ENCODE data around the gene SRP68. TPM values are rescaled to one million over a fixed set of nuclear protein-coding genes. Genes with fewer than 3 reads are reported as not detected.
"Not testable (repeated sequence)": the region's sequence is repeated elsewhere in the genome, so short reads cannot be mapped to it uniquely, and the experiment has no call there.

SRP68 gene
- total RNA-seq, 1 experiment from 2014 or later: 106 TPM

DNA sequence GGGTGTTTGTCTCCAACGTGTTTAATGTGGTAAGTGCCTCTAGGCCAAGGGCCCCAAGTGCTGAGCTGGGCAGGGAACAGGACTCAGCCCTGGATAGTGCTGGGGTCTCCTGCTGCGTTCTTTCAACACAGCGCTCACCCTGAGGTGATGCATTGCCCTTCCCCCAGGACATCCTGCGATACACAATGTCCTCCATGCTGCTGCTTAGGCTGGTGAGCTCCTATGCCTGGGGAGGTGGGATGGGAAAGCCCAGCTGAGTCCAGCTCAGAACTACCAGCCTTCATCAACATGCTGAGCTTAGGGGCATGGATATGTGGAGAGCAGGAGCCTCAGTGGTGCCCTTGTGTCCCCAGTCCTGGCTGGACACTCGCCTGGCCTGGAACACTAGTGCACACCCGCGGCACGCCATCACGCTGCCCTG lies 7.2 kb upstream of the SRP68 start:
- H3K36me3 Mint-ChIP-seq (ENCODE audit: insufficient read depth, unreplicated experiment): peaks cover 11% of the 10 kb centered on the region
- intact Hi-C loops (cut with micrococcal nuclease): no loop called here
- POLR2A ChIA-PET: interaction anchor here (0.6 to 3.5 kb wide), 5 partner anchors 9 to 60 kb away, joined by 3 to 12 read pairs (median 3); no protein-coding TSS in a partner anchor
- no TSS peak for BruUV-seq (replicated peaks)
- H3K4me3 Mint-ChIP-seq (ENCODE audit: unreplicated experiment): no peak overlapping the region
- peaks cover 51% of the 10 kb centered on the region for H3K27me3 Mint-ChIP-seq (ENCODE audit: insufficient read depth, unreplicated experiment)
- TF ChIP-seq, protein P1, sequence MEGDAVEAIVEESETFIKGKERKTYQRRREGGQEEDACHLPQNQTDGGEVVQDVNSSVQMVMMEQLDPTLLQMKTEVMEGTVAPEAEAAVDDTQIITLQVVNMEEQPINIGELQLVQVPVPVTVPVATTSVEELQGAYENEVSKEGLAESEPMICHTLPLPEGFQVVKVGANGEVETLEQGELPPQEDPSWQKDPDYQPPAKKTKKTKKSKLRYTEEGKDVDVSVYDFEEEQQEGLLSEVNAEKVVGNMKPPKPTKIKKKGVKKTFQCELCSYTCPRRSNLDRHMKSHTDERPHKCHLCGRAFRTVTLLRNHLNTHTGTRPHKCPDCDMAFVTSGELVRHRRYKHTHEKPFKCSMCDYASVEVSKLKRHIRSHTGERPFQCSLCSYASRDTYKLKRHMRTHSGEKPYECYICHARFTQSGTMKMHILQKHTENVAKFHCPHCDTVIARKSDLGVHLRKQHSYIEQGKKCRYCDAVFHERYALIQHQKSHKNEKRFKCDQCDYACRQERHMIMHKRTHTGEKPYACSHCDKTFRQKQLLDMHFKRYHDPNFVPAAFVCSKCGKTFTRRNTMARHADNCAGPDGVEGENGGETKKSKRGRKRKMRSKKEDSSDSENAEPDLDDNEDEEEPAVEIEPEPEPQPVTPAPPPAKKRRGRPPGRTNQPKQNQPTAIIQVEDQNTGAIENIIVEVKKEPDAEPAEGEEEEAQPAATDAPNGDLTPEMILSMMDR (IDR thresholded peaks at IDR 0.05; ENCODE audit: unreplicated experiment): no peak
- H3K9me3 Mint-ChIP-seq (ENCODE audit: unreplicated experiment): no peaks in the 10 kb centered on the region
- DNase-seq (ENCODE audit: unreplicated experiment): no peak
- H3K27ac Mint-ChIP-seq (ENCODE audit: low read depth, unreplicated experiment): no peak overlapping the region
- peaks cover 4% of the 10 kb centered on the region for H3K4me1 Mint-ChIP-seq (ENCODE audit: insufficient read depth, unreplicated experiment)
- CTCF ChIA-PET: no interaction called here

DNA sequence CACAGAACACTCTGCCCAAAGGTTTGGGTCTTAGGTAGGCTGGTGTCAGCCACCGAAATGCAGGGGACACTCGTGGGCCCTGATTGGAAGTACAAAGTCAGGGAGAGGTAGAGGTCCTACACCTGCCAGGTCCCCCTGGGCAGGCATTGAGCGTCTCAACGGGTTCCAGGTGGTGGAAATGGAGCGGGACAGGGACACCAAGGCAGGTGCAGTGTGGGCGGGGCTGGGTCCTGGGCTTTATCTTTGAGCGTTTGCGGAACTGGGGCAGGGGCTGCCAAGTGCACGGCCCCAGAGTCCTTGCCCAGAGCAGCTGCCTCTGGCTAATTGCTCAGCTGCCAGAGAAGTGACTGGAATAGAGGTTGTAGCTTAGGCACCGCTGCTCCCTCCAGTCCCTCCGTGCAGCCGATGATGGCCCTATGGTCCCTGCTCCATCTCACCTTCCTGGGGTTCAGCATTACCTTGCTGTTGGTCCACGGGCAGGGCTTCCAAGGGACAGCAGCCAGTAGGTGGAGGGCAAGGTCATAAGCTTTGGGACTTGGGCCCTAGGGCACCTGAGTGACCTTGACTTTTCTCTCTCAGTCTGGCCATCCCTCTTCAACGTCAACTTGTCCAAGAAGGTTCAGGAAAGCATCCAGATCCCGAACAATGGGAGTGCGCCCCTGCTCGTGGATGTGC lies 6.7 kb upstream of the SRP68 start, which contains the start of gene ZACN:
TSS of gene ZACN (plus strand) at position 323 of the 675 bp plus-strand sequence. CDS start at position 406, 83 bp downstream.
- BruUV-seq (replicated peaks): no TSS peak
- TF ChIP-seq, protein P1 (IDR thresholded peaks at IDR 0.05; ENCODE audit: unreplicated experiment): no peak
- Mint-ChIP-seq H3K4me1 (ENCODE audit: insufficient read depth, unreplicated experiment) (peaks cover 4% of the 10 kb centered on the region), H3K9me3 (ENCODE audit: unreplicated experiment) (no peaks in the 10 kb centered on the region), H3K27me3 (ENCODE audit: insufficient read depth, unreplicated experiment) (peaks cover 54% of the 10 kb centered on the region), H3K4me3 (ENCODE audit: unreplicated experiment) (no peak within 1 kb of the TSS), H3K36me3 (ENCODE audit: insufficient read depth, unreplicated experiment) (peaks cover 6% of the 10 kb centered on the region), H3K27ac (ENCODE audit: low read depth, unreplicated experiment) (no peak within 1 kb of the TSS)
- CTCF ChIA-PET: no interaction called here
- no peak for DNase-seq (ENCODE audit: unreplicated experiment)
- intact Hi-C loops (cut with micrococcal nuclease): no loop called here
- POLR2A ChIA-PET: interaction anchor here (0.6 to 3.5 kb wide), 5 partner anchors 8 to 59 kb away, joined by 3 to 12 read pairs (median 3); no protein-coding TSS in a partner anchor

DNA sequence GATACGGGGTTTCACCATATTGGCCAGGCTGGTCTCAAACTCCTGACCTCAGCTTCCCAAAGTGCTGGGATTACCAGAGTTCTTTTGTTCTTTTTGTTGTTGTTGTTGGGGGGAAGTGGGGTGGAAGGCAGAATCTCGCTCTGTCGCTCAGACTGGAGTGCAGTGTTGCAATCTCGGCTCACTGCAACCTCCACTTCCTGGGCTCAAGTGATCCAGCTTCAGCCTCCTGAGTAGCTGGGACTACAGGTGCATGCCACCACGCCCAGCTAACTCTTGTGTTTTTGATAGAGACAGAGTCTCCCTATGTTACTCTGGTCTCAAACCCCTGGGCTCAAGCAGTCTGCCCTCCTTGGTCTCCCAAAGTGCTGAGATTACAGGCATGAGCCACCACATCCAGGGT lies 6.1 kb upstream of the SRP68 start:
- H3K4me3 Mint-ChIP-seq (ENCODE audit: unreplicated experiment); H3K4me1 Mint-ChIP-seq (ENCODE audit: insufficient read depth, unreplicated experiment); CTCF ChIA-PET; BruUV-seq (replicated peaks); DNase-seq (ENCODE audit: unreplicated experiment); H3K27ac Mint-ChIP-seq (ENCODE audit: low read depth, unreplicated experiment); H3K36me3 Mint-ChIP-seq (ENCODE audit: insufficient read depth, unreplicated experiment); H3K9me3 Mint-ChIP-seq (ENCODE audit: unreplicated experiment); intact Hi-C loops (cut with micrococcal nuclease): not testable (repeated sequence)
- POLR2A ChIA-PET: interaction anchor here (0.7 to 3.5 kb wide), 2 partner anchors 24 to 26 kb away, joined by 3 to 12 read pairs; no protein-coding TSS in a partner anchor
- H3K27me3 Mint-ChIP-seq (ENCODE audit: insufficient read depth, unreplicated experiment): peaks cover 54% of the 10 kb centered on the region

DNA sequence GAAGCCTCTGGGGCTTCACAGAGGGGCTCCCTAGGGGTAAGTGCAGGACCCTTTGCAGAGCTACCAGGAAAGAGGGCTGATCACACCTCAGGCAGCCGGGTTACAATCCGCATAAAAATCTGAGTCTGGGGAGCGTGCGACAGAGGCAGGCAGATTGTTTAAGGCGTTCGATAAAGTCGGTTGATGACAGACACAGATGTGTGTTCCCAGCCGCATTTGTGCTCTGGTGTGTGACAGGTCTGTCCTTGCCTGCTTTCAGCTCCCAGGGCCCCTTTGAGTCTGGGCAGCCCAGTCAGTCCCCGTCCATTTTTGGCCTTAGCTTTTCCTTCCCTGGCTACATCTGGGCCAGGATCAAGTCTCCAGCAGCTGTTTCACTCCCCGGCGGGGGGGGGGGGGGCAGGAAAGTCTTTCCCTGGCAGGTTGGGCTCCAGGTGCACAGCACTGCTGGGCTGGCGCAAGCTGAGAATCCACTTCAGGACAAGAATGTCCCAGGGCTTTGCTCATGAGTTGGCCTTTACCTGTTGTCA lies 5.3 kb upstream of the SRP68 start:
- POLR2A ChIA-PET: interaction anchor here (0.7 to 3.5 kb wide), 3 partner anchors 18 to 27 kb away, joined by 3 to 12 read pairs (median 3); no protein-coding TSS in a partner anchor
- H3K36me3 Mint-ChIP-seq (ENCODE audit: insufficient read depth, unreplicated experiment): peaks cover 6% of the 10 kb centered on the region
- CTCF ChIA-PET: no interaction called here
- peaks cover 54% of the 10 kb centered on the region for H3K27me3 Mint-ChIP-seq (ENCODE audit: insufficient read depth, unreplicated experiment)
- no peak for DNase-seq (ENCODE audit: unreplicated experiment)
- TF ChIP-seq, protein P1 (IDR thresholded peaks at IDR 0.05; ENCODE audit: unreplicated experiment): no peak
- intact Hi-C loops (cut with micrococcal nuclease): no loop called here
- no TSS peak for BruUV-seq (replicated peaks)
- no peak overlapping the region for H3K4me3 Mint-ChIP-seq (ENCODE audit: unreplicated experiment)
- no peak overlapping the region for H3K27ac Mint-ChIP-seq (ENCODE audit: low read depth, unreplicated experiment)
- no peaks in the 10 kb centered on the region for H3K9me3 Mint-ChIP-seq (ENCODE audit: unreplicated experiment)
- H3K4me1 Mint-ChIP-seq (ENCODE audit: insufficient read depth, unreplicated experiment): peaks cover 4% of the 10 kb centered on the region
